Pons (tissue), 1 donor: ENCODE measurements around the gene S100A5.
"Not testable (repeated sequence)": the region's sequence is repeated elsewhere in the genome, so short reads cannot be mapped to it uniquely, and the experiment has no call there.

Experiments used
- DNase-seq: peaks from one replicate; pipeline ENCODE4 v3.0.0-alpha.2; 2016; ENCODE audit warnings: low spot score

S100A5 gene

GRCh38 chr1:153533689-153534201 lies 7.0 kb downstream of the S100A5 start:
- no peak for DNase-seq

- peak; percentile 76 for DNase-seq
Observed at GRCh38 chr1:153532769-153533599, 7.8 kb downstream of the S100A5 start.

GRCh38 chr1:153532181-153532580 lies 8.6 kb downstream of the S100A5 start:
- no peak for DNase-seq

- no peak for DNase-seq
Observed at GRCh38 chr1:153531638-153532037, 9.1 kb downstream of the S100A5 start.

- DNase-seq = no peak
Observed at GRCh38 chr1:153527683-153528040, 13.1 kb downstream of the S100A5 start.

- no peak for DNase-seq
Observed at GRCh38 chr1:153527023-153527682, 13.6 kb downstream of the S100A5 start.

GRCh38 chr1:153526132-153526543 lies 14.6 kb downstream of the S100A5 start:
- DNase-seq = no peak

- no peak for DNase-seq
Observed at GRCh38 chr1:153525088-153525728, 15.5 kb downstream of the S100A5 start.

GRCh38 chr1:153522353-153523048 lies 18.2 kb downstream of the S100A5 start:
- DNase-seq = not testable (repeated sequence)

- not testable (repeated sequence) for DNase-seq
Observed at GRCh38 chr1:153521808-153522207, 18.9 kb downstream of the S100A5 start.

GRCh38 chr1:153520818-153521476 lies 19.8 kb downstream of the S100A5 start:
- DNase-seq = no peak

- DNase-seq = not testable (repeated sequence)
Observed at GRCh38 chr1:153520137-153520691, 20.5 kb downstream of the S100A5 start.

GRCh38 chr1:153519242-153519641 lies 21.5 kb downstream of the S100A5 start:
- DNase-seq = no peak

- no peak for DNase-seq
Observed at GRCh38 chr1:153515504-153516394, 25.0 kb downstream of the S100A5 start.

- no peak for DNase-seq
Observed at GRCh38 chr1:153513666-153514065, 27.1 kb downstream of the S100A5 start.

- no peak for DNase-seq
Observed at GRCh38 chr1:153513023-153513422, 27.7 kb downstream of the S100A5 start.

GRCh38 chr1:153510984-153511410 lies 29.7 kb downstream of the S100A5 start:
- no peak for DNase-seq

GRCh38 chr1:153509729-153510354 lies 30.9 kb downstream of the S100A5 start:
- DNase-seq = no peak

GRCh38 chr1:153509036-153509435 lies 31.7 kb downstream of the S100A5 start:
- no peak for DNase-seq
